Activated gamma-delta T cell (primary cell): Measurements from ENCODE around the gene CSPG4.

Experiments used
- DNase-seq: peaks from one replicate; lab custom pipeline; 2025; lab: John Stamatoyannopoulos, UW

CSPG4 gene

DNA sequence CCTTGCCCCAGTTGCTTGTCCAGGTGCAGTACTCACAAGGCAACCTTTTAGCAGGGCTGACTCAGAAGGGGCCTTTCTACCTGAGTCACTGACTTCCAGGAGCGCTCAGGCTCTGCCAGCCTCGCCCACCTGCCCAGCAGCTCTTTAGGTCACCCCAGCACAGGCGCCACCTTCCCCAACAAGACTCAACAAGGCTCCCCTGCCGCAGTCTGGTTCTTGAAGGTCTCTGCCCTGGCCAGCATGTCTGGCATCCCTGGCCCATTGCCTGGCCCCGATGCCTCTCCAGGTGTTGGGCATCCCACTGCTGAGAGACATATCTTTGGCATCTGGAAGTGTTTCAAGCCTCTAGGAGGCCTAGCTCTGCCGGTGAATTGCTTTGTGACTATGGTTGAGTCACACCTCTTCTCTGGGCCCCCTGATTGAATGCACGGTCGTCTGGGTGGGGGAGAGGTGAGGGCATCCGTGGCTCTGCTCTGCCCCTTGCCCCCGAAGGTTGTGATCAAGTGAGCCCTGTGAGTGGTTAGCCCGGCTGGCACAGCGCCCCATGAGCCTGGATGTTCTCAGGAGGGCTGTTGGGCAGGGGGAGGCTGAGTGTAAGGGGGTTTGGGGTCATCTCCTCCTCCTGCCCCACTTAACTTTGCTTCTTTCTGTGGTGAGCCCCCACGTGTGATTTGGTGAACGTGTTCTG lies 43.3 kb downstream of the CSPG4 start:
- no peak for DNase-seq

DNA sequence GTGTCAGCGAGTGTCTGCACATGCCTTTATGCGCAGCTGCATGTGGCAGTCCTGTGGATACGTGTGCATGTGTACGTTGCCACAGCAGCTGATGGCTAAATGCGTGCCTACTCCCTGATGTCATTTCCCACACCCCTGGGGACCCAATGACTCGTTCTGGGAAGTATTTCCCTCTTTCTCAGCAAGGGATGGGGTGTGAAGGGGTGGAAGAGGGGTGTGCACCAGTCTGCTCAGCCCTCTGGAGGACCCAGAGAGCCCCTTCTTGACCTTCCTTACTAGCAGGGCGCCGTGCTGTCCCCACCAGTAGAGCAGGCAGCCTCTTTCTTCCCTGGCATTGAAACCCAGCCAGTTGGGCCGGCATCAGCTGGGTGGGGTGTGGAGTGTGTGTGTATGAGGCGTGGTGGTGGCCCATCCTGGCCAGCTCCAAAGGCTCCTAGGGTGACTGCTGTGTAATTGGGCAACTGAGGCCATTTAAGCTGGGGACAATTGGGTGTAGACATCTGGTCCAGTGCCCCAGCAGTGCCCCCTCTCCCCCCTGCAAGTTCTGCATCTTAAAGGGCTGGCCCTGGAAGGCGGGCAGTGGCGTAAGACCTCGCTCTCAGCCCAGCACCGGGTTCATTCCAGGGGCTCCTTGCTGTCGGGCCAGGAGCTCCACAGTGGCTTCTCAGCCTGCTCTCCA lies 45.7 kb downstream of the CSPG4 start:
- no peak for DNase-seq

- DNase-seq, result no peak
These were observed 48.7 kb downstream of the CSPG4 start for GRCh38 chr15:75663931-75664421.

- no peak for DNase-seq
These were observed 49.7 kb downstream of the CSPG4 start for GRCh38 chr15:75662823-75663519.

DNA sequence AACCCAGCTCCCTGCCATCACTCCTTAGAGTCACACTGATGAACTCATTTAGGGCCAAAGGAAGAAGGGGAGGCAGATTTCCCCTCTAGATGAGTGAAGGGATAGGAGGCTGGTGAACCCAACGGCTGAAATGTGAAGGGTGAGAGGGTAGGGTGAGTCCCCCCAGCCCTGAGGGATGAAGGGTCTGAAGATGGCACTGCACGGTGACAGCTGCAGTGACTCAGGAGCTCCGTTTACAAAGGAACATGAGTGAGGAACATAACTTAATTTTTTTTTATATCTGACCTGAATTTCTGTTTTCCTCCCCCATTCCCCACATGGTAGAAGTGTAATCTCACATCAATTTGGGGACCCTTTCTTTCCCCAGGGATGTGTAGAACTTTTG lies 50.9 kb downstream of the CSPG4 start:
- DNase-seq, result no peak

DNA sequence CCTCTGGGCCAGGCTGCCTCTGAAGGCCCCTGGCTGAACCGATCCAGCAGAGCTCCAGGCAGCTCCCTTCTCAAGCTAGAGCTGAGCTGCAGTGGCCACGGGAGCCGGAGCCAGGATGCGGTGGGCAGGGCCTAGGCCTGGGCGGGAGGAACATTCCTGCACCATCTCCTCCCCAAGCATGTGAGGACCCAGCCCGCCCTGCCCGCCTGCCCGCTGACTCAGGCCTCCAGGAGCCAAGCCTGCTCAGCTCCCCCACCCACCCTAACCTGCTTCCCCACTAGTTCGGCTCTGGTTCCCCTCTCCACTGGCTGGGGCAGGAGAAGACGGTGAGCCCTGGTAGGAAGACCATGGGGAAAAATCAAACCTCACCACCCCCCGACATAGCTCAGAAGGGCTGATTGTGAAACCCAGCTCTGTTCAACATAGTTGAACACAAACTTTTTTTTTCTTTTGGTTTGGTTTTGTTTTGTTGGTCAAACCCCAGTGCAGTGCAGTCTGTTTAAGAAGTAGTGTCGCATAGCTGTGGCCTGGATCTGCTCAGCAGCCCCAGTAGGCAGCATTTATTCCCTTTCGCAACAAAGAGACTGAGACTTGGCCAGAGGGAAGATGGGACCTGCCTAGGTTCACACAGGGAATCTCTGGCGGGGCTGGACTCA lies 51.4 kb downstream of the CSPG4 start:
- DNase-seq, result no peak

GRCh38 chr15:75659928-75660645 lies 52.6 kb downstream of the CSPG4 start:
- DNase-seq, result no peak

- no peak for DNase-seq
These were observed 53.4 kb downstream of the CSPG4 start for GRCh38 chr15:75659141-75659771.

GRCh38 chr15:75656813-75657212 lies 55.8 kb downstream of the CSPG4 start:
- DNase-seq, result no peak

- no peak for DNase-seq
These were observed 56.3 kb downstream of the CSPG4 start for GRCh38 chr15:75656331-75656730.

DNA sequence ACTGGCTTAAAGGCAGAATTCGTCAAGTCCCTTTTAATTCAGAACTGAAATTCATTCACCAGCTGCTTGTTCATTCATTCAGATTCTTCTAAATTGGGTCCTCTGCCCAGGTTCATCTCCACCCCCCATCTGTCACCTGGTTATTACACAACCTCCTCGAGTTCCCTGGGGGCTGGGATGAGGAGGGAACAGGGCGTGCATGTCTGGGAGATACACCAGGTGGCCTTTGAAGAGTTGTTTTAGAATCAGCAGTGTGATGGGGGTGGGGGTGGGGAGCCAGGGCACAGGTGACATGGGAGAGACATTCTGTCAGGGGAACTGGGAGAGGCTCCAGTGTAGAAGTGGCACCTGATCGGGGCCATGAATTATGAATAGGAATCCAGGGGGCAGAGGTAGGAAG lies 56.7 kb downstream of the CSPG4 start:
- no peak for DNase-seq

- DNase-seq, result no peak
These were observed 58.3 kb downstream of the CSPG4 start for GRCh38 chr15:75654201-75654907.

GRCh38 chr15:75653347-75653913 lies 59.2 kb downstream of the CSPG4 start:
- DNase-seq, result no peak

DNA sequence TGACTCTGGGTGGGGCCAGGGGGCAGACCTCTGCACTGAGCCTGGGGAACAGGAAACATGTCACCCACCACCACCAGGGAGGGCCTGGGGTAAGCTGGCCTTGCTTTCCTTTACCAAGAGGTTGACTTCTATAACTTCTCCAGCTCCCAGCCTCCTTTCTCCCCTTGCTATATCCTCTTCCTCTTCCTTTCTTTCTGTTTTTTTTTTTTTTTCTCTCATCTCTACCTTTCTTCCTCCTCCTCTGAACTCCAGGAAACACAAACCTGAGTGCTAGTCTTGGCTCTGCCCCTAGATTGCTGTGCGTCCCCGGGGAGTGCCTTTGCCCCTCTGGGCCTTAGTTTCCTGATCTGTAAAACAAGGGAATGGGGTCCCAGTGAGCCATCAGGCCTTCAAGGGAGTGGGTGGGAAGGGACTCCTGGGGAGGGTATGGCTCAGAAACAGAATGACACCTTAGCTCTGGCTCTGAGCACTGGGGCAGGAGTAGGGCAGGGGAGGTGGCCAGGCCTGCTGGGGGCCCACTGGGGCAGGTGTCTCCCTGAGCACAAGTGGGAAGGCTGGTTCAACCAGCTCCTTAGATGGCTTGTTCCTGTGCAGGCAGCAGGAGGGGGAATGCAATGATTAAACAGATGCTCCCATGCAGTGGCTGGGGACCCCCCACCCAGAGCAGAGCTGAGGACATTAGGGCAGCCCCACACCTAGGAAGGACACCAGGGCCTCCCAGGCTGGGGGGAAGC lies 60.7 kb downstream of the CSPG4 start:
- DNase-seq, result no peak

DNA sequence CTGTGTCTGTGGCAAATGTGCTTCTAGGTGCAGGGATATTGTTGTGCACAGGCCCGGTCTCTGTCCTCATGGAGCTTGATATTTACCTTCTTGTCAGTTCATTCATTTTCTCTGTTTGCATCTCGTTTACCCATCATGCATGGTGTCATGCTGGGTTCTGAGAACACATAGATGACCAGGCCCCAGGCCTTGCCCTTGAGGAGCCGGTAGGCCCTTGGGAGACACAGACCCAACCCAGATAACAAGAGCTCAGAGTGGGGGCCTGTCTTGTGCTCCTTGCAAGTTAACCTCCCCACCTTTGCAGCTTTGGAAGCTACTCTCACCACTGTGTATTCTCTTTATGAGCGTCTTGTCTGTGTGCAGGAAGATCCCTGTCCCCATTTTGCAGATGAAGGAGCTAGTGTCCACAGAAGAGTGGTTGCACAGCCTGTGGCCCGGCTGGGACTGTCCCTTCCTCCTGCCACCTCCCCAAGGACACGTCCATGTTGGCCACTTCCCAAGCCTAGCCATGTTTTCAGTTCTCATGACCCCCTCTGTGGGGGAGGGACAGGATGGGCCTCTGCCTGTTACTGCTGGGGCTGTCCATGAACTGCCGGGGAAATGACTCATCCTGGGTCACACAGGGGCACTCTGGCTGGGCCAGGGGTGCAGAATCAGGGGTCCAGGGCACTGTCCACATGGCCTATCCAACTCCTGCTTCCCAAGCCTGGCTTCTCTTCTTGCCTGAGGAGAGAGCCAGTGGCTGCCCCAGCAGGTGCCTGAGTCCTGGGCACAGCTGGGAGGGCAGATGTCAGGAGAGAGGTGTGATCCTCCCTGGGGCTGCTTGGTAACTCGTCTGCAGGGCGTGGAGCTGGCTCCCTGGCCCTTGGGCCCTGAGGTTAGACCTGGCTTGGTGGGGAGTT lies 61.5 kb downstream of the CSPG4 start:
- DNase-seq, result no peak

- DNase-seq, result no peak
These were observed 62.8 kb downstream of the CSPG4 start for GRCh38 chr15:75649848-75650247.

DNA sequence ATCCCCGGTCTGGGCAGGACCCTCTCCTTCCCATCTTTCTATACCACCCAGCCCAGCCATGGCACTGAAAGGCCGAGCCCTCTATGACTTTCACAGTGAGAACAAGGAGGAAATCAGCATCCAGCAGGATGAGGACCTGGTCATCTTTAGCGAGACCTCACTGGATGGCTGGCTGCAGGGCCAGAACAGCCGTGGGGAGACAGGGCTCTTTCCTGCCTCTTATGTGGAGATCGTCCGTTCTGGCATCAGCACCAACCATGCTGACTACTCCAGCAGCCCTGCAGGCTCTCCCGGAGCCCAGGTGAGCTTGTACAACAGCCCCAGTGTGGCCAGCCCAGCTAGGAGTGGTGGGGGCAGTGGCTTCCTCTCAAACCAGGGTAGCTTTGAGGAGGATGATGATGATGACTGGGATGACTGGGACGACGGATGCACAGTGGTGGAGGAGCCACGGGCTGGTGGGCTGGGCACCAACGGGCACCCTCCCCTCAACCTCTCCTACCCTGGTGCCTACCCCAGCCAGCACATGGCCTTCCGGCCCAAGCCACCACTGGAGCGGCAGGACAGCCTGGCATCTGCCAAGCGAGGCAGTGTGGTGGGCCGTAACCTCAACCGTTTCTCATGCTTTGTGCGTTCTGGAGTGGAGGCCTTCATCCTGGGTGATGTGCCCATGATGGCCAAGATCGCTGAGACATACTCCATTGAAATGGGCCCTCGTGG lies 63.4 kb downstream of the CSPG4 start:
- no peak for DNase-seq
